Mesendoderm (in vitro differentiated cells): Measurements from ENCODE around the gene BCORL1.
A peak's percentile ranks its signal among the peaks of the same experiment; 100 is the strongest.

Experiments used
- DNase-seq: peaks from one replicate; pipeline ENCODE4 v3.0.0; 2013
- H2AK5ac ChIP-seq: 2 replicates; pipeline ENCODE4 v1.6.1; 2013; ENCODE audit warnings: low read length, inconsistent platforms
- H2BK120ac ChIP-seq: 2 replicates; pipeline ENCODE4 v1.6.1; 2013; ENCODE audit warnings: low read depth, mild to moderate bottlenecking, low read length, moderate library complexity, mixed read lengths
- H2BK15ac ChIP-seq: replicated peaks from 2 replicates; pipeline ENCODE4 v1.6.1; 2013; ENCODE audit warnings: low read depth, mild to moderate bottlenecking, moderate library complexity
- H2BK5ac ChIP-seq: 2 replicates; pipeline ENCODE4 v1.6.1; 2013; ENCODE audit warnings: low read length, inconsistent platforms
- H3K18ac ChIP-seq: 2 replicates; pipeline ENCODE4 v1.6.1; 2013; ENCODE audit warnings: mild to moderate bottlenecking, low read length, mixed read lengths
- H3K23ac ChIP-seq: one replicate; pipeline ENCODE4 v1.6.1; 2013; ENCODE audit warnings: low read length
- H3K27ac ChIP-seq: 2 replicates; pipeline ENCODE4 v1.5.1; 2013; ENCODE audit warnings: low read depth, mild to moderate bottlenecking, inconsistent platforms, low read length, moderate library complexity
- H3K27me3 ChIP-seq: 2 replicates; pipeline ENCODE4 v1.6.1; 2013; ENCODE audit warnings: low read length, control low read depth, mild to moderate bottlenecking, inconsistent platforms; ENCODE audit not compliant: insufficient read depth, poor library complexity
- H3K36me3 ChIP-seq: 2 replicates; pipeline ENCODE4 v1.6.1; 2013; ENCODE audit warnings: low read length, inconsistent platforms; ENCODE audit not compliant: control insufficient read depth, insufficient read depth
- H3K4ac ChIP-seq: one replicate; pipeline ENCODE4 v1.6.1; 2013; ENCODE audit warnings: low read depth, mild to moderate bottlenecking, low read length, moderate library complexity
- H3K4me1 ChIP-seq: 2 replicates; pipeline ENCODE4 v1.6.1; 2013; ENCODE audit warnings: low read depth, low read length, inconsistent platforms; ENCODE audit not compliant: control insufficient read depth
- H3K4me2 ChIP-seq: 2 replicates; pipeline ENCODE4 v1.6.1; 2013; ENCODE audit warnings: low read length
- H3K4me3 ChIP-seq: 2 replicates; pipeline ENCODE4 v1.5.1; 2013; ENCODE audit warnings: mild to moderate bottlenecking, low read length
- H3K56ac ChIP-seq: one replicate; pipeline ENCODE4 v1.6.1; 2013; ENCODE audit warnings: low read length
- H3K79me1 ChIP-seq: 2 replicates; pipeline ENCODE4 v1.6.1; 2013; ENCODE audit warnings: low read length, inconsistent platforms
- H3K79me2 ChIP-seq: 2 replicates; pipeline ENCODE4 v1.6.1; 2013; ENCODE audit warnings: mild to moderate bottlenecking, low read length; ENCODE audit not compliant: control insufficient read depth, insufficient read depth
- H3K9ac ChIP-seq: 2 replicates; pipeline ENCODE4 v1.6.1; 2013; ENCODE audit warnings: low read length, inconsistent platforms
- H4K5ac ChIP-seq: one replicate; pipeline ENCODE4 v1.6.1; 2013; ENCODE audit warnings: low read length
- H4K8ac ChIP-seq: one replicate; pipeline ENCODE4 v1.6.1; 2013; ENCODE audit warnings: low read depth, mild to moderate bottlenecking, control low read depth, low read length, moderate library complexity
- WGBS: extraction: QIAGEN DNeasy Blood & Tissue Kit; methylation state at CpG from one replicate; pipeline ENCODE4 v1.1.7; 2013; ENCODE audit warnings: low lambda C conversion rate, missing lambda C conversion rate; ENCODE audit not compliant: insufficient coverage; ENCODE audit errors: extremely low coverage; 5-methylcytosine and 5-hydroxymethylcytosine counted together

Gene BCORL1

GRCh38 chrX:130014770-130015169, 32.3 kb downstream of the BCORL1 start:
- no peaks in the 10 kb centered on the region for H3K4me1 ChIP-seq
- no peak overlapping the region for H4K8ac ChIP-seq
- H3K79me1 ChIP-seq: no peaks in the 10 kb centered on the region
- no peak overlapping the region for H3K4me2 ChIP-seq
- no peaks in the 10 kb centered on the region for H3K79me2 ChIP-seq
- H2AK5ac ChIP-seq: no peak overlapping the region
- H2BK5ac ChIP-seq: no peak overlapping the region
- H3K23ac ChIP-seq: no peak overlapping the region
- no peaks in the 10 kb centered on the region for H3K36me3 ChIP-seq
- H2BK120ac ChIP-seq: no peak overlapping the region
- DNase-seq: no peak
- H3K4me3 ChIP-seq: no peak overlapping the region
- no peak overlapping the region for H3K56ac ChIP-seq
- no peak overlapping the region for H3K18ac ChIP-seq
- no peaks in the 10 kb centered on the region for H3K27me3 ChIP-seq
- no peak overlapping the region for H3K9ac ChIP-seq
- no peak overlapping the region for H3K4ac ChIP-seq
- no peak overlapping the region for H4K5ac ChIP-seq
- no peak overlapping the region for H2BK15ac ChIP-seq
- H3K27ac ChIP-seq: no peak overlapping the region
- no CpG with 5 or more reads among the region's 12 CpGs for WGBS

DNA sequence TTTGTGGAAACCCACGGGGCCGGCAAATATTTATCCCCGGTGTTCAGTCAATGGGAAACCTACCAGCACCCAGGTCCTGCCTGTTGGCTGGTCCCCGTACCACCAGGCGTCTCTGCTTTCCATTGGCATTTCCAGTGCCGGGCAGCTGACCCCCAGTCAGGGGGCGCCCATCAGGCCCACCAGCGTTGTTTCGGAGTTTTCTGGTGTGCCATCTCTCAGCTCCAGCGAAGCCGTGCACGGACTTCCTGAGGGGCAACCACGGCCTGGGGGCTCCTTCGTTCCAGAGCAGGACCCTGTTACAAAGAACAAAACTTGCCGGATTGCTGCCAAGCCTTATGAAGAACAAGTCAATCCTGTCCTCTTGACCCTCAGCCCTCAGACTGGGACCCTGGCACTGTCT, 32.7 kb downstream of the BCORL1 start:
- Histone ChIP-seq H4K8ac (no peak overlapping the region), H3K27me3 (no peaks in the 10 kb centered on the region), H2BK5ac (no peak overlapping the region), H3K36me3 (no peaks in the 10 kb centered on the region), H3K4me1 (no peaks in the 10 kb centered on the region), H4K5ac (no peak overlapping the region), H3K79me2 (no peaks in the 10 kb centered on the region), H3K18ac (no peak overlapping the region), H3K79me1 (no peaks in the 10 kb centered on the region), H2AK5ac (no peak overlapping the region), H3K23ac (no peak overlapping the region), H3K4ac (no peak overlapping the region), H2BK120ac (no peak overlapping the region), H3K56ac (no peak overlapping the region), H3K4me2 (no peak overlapping the region), H2BK15ac (no peak overlapping the region), H3K27ac (no peak overlapping the region), H3K4me3 (no peak overlapping the region), H3K9ac (no peak overlapping the region)
- DNase-seq: no peak
- WGBS: no CpG with 5 or more reads among the region's 15 CpGs

DNA sequence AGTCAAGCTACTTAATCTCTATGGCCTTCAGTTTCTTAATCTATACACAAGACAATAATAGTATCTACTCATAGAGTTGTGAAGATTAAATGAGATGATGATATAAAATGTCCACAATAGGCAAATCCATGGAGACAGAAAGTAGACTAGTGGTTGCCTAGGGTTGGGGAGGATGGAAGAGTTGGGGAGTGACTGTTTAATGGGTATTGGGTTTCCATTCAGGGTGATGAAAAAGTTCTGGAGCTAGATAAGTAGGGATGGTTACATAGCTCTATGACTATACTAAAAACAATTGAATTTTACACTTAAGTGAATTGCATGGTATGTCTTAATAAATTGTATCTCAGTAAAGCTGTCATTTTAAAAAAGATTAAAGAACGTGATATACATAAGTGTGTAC, 35.7 kb downstream of the BCORL1 start:
- H3K36me3 ChIP-seq: no peaks in the 10 kb centered on the region
- H3K23ac ChIP-seq: no peak overlapping the region
- H4K8ac ChIP-seq: no peak overlapping the region
- no peaks in the 10 kb centered on the region for H3K27me3 ChIP-seq
- no peak overlapping the region for H3K4me2 ChIP-seq
- DNase-seq: no peak
- H3K79me2 ChIP-seq: no peaks in the 10 kb centered on the region
- H3K4me1 ChIP-seq: no peaks in the 10 kb centered on the region
- H3K56ac ChIP-seq: no peak overlapping the region
- no peak overlapping the region for H2BK5ac ChIP-seq
- H3K27ac ChIP-seq: no peak overlapping the region
- H2BK15ac ChIP-seq: no peak overlapping the region
- no peak overlapping the region for H2AK5ac ChIP-seq
- no CpG with 5 or more reads among the region's 1 CpG for WGBS
- H3K4ac ChIP-seq: no peak overlapping the region
- H2BK120ac ChIP-seq: no peak overlapping the region
- H4K5ac ChIP-seq: no peak overlapping the region
- H3K9ac ChIP-seq: no peak overlapping the region
- H3K79me1 ChIP-seq: no peaks in the 10 kb centered on the region
- no peak overlapping the region for H3K4me3 ChIP-seq
- H3K18ac ChIP-seq: no peak overlapping the region

GRCh38 chrX:130020661-130021324, 38.4 kb downstream of the BCORL1 start:
- Histone ChIP-seq H3K23ac (no peak overlapping the region), H3K79me2 (no peaks in the 10 kb centered on the region), H3K27me3 (no peaks in the 10 kb centered on the region), H2BK15ac (no peak overlapping the region), H3K4me3 (no peak overlapping the region), H3K18ac (no peak overlapping the region), H4K5ac (no peak overlapping the region), H3K79me1 (no peaks in the 10 kb centered on the region), H2BK120ac (no peak overlapping the region), H3K4me1 (no peaks in the 10 kb centered on the region), H2BK5ac (no peak overlapping the region), H3K56ac (no peak overlapping the region), H3K9ac (no peak overlapping the region), H3K36me3 (no peaks in the 10 kb centered on the region), H3K4me2 (no peak overlapping the region), H3K4ac (no peak overlapping the region), H3K27ac (no peak overlapping the region), H2AK5ac (no peak overlapping the region), H4K8ac (no peak overlapping the region)
- no CpG with 5 or more reads among the region's 15 CpGs for WGBS
- DNase-seq: no peak

DNA sequence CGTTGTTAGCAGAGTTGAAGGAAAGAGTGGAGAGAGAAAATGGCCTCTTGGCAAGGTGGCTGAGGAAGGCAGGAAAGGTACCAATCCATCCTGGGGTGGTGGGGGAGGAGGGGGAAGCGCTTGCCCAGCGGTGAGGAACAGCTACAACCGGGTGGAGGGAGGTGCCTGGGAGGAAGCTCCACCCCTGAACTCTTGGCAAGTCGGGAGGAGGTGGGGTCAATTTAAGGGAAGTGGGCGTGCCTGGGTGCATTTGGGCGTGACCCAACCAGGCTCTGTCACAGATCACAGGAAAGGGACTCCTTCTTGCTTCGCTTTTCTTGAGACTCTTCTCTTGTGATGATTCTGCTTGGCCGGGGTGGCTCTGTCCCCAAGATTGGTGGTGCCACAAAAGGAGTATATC, 41.7 kb downstream of the BCORL1 start:
- peak; percentile 90 for DNase-seq
- no peaks in the 10 kb centered on the region for H3K79me2 ChIP-seq

GRCh38 chrX:130025256-130025655, 42.8 kb downstream of the BCORL1 start:
- peak; percentile 75 for DNase-seq
- Histone ChIP-seq H2BK120ac (no peak overlapping the region), H3K36me3 (no peaks in the 10 kb centered on the region), H3K23ac (no peak overlapping the region), H3K4me3 (no peak overlapping the region), H3K18ac (no peak overlapping the region), H4K8ac (no peak overlapping the region), H3K4me1 (no peaks in the 10 kb centered on the region), H2BK15ac (no peak overlapping the region), H3K56ac (no peak overlapping the region), H3K79me1 (no peaks in the 10 kb centered on the region), H2BK5ac (no peak overlapping the region), H3K4me2 (no peak overlapping the region), H3K79me2 (no peaks in the 10 kb centered on the region), H2AK5ac (no peak overlapping the region), H3K9ac (no peak overlapping the region), H4K5ac (no peak overlapping the region), H3K4ac (no peak overlapping the region), H3K27ac (no peak overlapping the region), H3K27me3 (no peaks in the 10 kb centered on the region)
- no CpG with 5 or more reads among the region's 19 CpGs for WGBS

More for the DNA sequence above, 41.7 kb downstream of the BCORL1 start:
- no peaks in the 10 kb centered on the region for H3K36me3 ChIP-seq
- no peak overlapping the region for H2BK120ac ChIP-seq
- H2BK5ac ChIP-seq: no peak overlapping the region
- H3K56ac ChIP-seq: peak overlapping the region; percentile 25
- WGBS: no CpG with 5 or more reads among the region's 9 CpGs
- H3K23ac ChIP-seq: no peak overlapping the region
- H3K4me1 ChIP-seq: no peaks in the 10 kb centered on the region
- H3K27ac ChIP-seq: no peak overlapping the region
- no peak overlapping the region for H2AK5ac ChIP-seq
- H2BK15ac ChIP-seq: no peak overlapping the region
- H3K4me2 ChIP-seq: no peak overlapping the region
- H3K4ac ChIP-seq: no peak overlapping the region
- H4K8ac ChIP-seq: no peak overlapping the region
- no peak overlapping the region for H4K5ac ChIP-seq
- H3K18ac ChIP-seq: no peak overlapping the region
- H3K27me3 ChIP-seq: no peaks in the 10 kb centered on the region
- H3K79me1 ChIP-seq: no peaks in the 10 kb centered on the region
- H3K4me3 ChIP-seq: no peak overlapping the region
- no peak overlapping the region for H3K9ac ChIP-seq
